ENCODE data around the gene APBA3.

The APBA3 gene

GRCh38 chr19:3788996-3789778 lies 27.7 kb upstream of the APBA3 start:
- H3K9me3 ChIP-seq (ENCODE audit: control insufficient read depth, insufficient read depth, low read depth, low read length), result no peaks in the 10 kb centered on the region
- H3K4me1 ChIP-seq (ENCODE audit: control insufficient read depth, insufficient read depth, low read length), result no peaks in the 10 kb centered on the region
- TF ChIP-seq WT1 (tag by site-specific recombination; IDR thresholded peaks at IDR 0.05) (no peak), KLF7 (tag by site-specific recombination; IDR thresholded peaks at IDR 0.05; ENCODE audit: borderline replicate concordance) (no peak), GLIS1 (tag by site-specific recombination; IDR thresholded peaks at IDR 0.05) (no peak), TSHZ1 (tag by site-specific recombination; IDR thresholded peaks at IDR 0.05; ENCODE audit: borderline replicate concordance) (no peak), ZNF114 (tag by site-specific recombination; IDR thresholded peaks at IDR 0.05) (no peak), ZBTB1 (tag by site-specific recombination; IDR thresholded peaks at IDR 0.05) (no peak), ZNF239 (tag by site-specific recombination; IDR thresholded peaks at IDR 0.05) (no peak), ZNF221 (tag by site-specific recombination; IDR thresholded peaks at IDR 0.05; ENCODE audit: borderline replicate concordance) (no peak), ZNF398 (tag by site-specific recombination; IDR thresholded peaks at IDR 0.05) (no peak), ZNF521 (tag by site-specific recombination; IDR thresholded peaks at IDR 0.05) (no peak), ZBTB10 (tag by site-specific recombination; IDR thresholded peaks at IDR 0.05) (no peak), ZNF302 (tag by site-specific recombination; IDR thresholded peaks at IDR 0.05; ENCODE audit: low read depth) (no peak), ZBTB11 (tag by site-specific recombination; conservative IDR thresholded peaks at IDR 0.05; ENCODE audit: low read depth) (no peak), ZNF292 (tag by site-specific recombination; IDR thresholded peaks at IDR 0.05; ENCODE audit: borderline replicate concordance, low read depth) (no peak), KLF10 (tag by site-specific recombination; IDR thresholded peaks at IDR 0.05) (no peak), ZNF645 (tag by site-specific recombination; IDR thresholded peaks at IDR 0.05) (no peak)
- H3K4me3 ChIP-seq (ENCODE audit: low read depth, low read length), result no peak overlapping the region
- ChIA-PET CTCF (interaction anchor here (0.5 to 1.5 kb wide), 2 partner anchors 15 to 34 kb away, joined by 3 to 4 read pairs; no protein-coding TSS in a partner anchor), POLR2A (interaction anchor here (1.3 kb wide), 1 partner anchor 196 kb away, joined by 4 read pairs; the partner anchor contains the start of gene EEF2)
- H3K36me3 ChIP-seq (ENCODE audit: control insufficient read depth in 2 of 2, insufficient read depth in 1 of 2, low read length in 2 of 2), result no peaks in the 10 kb centered on the region
- H3K27ac ChIP-seq (ENCODE audit: extremely low read depth, low read depth, low read length), result no peak overlapping the region

All from HEK293 (cell line).